ENCODE results near the gene ENHO. TPM values are rescaled to one million over a fixed set of nuclear protein-coding genes. Genes with fewer than 3 reads are reported as not detected.
A peak's percentile ranks its signal among the peaks of the same experiment; 100 is the strongest.

The ENHO gene
- total RNA-seq, 1 donor from 2014 or later: 3.3 TPM

GRCh38 chr9:34524349-34524748, 1.6 kb upstream of the ENHO start:
- DNase-seq: no peak

GRCh38 chr9:34522091-34522887, 501 bp downstream of the ENHO start:
- DNase-seq: no peak

DNA sequence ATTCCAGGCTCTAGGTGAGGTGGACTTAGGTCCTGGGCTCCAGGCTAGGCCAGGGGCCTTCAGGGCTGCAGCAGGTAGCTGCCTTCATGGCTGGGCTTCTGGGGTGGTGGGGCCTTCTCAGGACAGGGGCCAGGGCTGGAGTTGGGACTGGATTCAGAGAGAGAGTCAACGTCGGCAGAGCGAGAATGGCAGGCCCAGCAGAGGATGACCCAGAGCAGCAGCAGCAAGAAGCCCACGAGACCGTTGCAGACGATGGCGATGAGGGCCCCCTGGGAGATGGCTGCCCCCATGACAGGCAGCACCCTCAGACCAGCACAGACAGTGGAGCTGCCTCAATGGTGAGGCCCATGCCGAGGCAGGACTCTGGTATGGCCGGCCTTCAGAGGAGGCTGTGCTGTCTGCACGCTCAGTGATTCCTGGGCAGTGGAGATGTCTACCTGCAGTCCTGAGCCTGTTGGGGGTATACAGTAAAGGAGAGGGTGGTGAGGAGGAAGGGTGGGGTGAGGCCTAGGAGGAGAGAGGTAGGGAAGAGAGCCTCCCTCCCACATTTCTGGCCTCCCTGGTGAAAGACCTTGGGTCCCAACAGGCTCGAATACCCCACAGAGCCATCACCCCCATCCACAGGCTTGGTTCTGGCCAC, 1.3 kb downstream of the ENHO start:
- no peak for DNase-seq

GRCh38 chr9:34520505-34521385, 2.0 kb downstream of the ENHO start:
- no peak for DNase-seq

- DNase-seq: no peak
These were observed 2.7 kb downstream of the ENHO start for GRCh38 chr9:34520096-34520495.

DNA sequence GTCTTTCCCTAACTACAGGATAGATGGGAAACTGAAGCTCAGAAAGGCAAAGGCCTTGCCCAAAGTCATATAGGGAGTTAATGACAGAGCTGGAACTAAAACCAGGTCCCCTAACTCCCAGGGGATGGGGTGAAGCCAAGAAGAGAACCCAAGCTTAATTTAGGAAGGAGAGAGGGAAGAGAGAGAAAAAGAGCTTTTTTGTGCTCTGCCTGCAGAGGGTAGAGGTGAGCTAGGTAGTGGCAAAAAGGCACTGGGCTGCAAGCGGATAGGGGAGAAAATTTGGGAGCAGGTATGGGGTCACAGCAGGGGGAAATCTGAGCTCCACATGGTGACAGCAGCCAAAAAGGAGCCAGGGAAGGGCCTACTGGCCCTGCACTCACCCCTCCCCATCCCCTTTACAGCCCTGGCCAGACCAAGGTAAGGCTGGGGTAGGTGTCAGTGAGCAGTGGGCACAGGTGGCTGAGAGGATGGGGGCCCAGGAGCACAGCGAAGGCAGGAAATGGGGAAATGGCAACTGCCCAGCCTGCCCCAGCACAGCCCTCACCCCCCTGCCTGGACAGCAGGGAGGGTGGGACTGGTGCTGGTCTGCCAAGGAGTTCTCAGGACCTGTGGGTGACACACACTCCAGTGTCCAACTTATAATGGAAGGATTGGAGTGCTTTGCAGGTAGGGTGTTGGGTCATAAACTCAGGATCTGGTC, 3.3 kb downstream of the ENHO start:
- DNase-seq: no peak

DNA sequence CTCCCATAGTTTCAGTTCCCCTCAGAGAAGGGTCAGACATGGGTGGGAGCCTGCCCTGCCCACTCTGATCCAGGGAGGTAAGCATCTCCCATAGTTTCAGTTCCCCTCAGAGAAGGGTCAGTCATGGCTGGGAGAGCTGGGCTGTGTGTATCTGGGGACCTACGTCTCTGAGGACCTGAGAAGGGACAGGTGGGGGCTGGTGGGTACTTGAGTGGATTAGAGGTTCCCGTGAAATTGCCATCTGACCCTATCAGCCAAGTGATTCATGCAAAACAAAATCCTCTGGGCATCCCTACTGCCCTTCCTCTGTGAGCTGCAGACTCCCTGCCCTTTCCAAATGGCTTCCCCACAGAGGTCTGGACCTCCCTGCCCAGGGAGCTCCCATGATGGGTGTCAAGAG, 3.9 kb downstream of the ENHO start:
- DNase-seq: no peak

DNA sequence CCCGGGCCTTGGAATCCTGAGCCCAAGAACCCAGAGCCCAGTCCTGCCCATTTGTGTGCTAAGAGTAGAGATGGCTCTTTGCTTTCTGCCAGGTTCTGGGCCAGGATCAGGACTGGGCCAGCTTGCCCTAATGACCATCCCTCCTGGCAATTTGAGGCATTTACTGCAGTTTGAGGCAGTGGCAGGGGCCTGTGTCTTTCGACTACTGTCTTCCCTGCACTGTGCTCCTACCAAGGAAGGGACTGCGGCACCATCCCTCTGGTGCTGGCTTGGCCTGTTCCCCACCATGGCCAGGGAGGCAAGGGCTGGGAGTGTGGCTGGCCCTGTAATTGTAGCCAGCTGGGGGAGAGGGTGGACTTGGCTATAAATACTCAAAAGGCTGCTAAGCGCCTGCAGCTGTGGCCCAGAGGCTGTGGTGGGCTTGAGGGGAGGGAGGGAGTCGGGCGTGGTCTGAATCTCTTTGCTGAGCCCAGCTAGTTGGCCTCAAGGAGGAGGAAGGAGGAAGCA, 4.6 kb downstream of the ENHO start:
- DNase-seq: peak; percentile 56

DNA sequence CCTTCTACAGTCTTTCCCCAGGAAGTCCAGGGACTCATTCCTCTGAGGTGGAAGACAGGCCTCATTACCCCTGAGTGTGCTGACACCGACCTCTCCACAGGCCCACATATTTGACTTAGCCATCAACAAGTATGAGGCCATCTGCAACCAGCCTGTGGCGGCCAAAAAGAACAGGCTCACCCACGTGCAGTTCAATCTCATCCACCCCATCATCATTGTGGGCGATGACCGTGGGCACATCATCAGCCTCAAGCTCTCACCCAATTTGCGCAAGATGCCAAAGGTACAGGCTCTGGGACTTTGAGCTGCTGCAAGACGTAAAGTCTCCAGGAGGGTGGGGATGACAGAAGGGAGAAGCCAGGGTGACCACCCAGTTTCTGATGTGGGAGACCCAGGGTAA, 5.6 kb downstream of the ENHO start:
- DNase-seq: no peak

DNA sequence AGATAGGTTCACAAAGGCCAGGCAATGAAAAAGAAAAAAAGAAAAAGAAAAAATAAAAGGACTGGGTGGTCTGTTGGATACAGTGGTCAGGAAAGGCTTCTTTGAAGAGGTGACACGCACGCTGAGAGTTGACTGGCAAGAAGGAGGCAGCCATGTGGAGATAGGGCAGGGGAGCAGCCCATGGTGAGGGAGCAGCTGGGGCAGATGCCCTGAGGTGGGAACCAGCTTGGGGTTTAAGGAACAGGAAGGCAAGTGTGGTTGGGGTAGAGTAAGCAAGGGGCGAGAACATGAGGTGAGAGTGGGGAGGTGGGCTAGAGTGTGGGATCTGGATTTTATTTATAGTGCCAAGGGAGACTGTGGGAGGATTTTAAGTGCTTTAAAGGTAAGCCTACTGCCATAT, 6.8 kb downstream of the ENHO start:
- no peak for DNase-seq

DNA sequence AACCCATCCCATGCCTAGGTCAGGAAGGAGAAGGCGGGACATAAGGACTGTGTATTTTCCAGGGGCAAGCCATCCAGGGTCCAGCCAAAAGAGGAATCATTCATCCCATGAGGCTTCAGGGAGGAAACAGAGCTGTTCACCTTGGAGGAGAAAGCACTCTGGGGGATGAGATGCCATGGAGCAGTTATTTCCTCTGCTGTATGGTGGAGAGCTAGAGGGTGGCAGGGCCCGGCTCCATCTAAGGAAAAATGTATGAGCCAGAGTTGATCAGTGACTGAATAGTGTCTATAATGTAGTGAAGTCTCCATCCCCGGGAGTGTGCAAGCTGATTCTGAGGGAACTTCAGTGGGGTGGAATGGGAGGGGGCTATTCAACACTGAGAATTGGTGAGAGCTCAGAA, 8.0 kb downstream of the ENHO start:
- DNase-seq: no peak

GRCh38 chr9:34514401-34514800, 8.4 kb downstream of the ENHO start:
- no peak for DNase-seq

DNA sequence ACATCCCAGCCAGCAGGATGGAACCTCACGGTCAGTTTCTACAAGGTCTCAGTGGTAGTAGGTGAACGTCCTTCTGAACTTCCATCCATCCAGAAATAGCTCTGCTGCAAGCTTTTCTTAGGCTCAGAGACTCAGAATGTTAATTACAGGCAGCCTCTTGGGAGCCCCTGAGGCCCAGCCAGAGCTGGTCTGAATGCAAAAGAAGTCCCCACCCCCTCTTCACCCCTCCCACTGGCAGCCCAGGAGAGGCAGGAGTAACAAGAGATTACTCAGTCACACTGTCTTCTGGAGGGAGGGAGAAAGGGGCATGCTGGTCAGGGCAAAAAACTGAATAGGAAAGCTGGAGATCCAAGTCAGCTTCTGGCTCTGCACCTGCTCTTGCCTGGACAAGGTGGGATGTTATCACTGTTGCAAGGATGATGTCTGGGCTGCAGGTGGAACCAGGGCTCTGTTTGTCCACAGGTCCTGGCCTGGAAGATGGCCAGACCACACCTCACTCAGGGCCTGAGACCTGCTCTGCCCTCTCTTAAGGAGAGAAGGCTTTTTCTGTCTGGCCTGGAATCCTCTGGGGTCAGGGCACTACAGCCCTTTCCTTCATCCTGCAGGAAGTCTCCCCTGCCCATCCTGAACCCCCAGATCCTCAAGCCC, 9.1 kb downstream of the ENHO start:
- no peak for DNase-seq

- no peak for DNase-seq
These were observed 10.4 kb downstream of the ENHO start for GRCh38 chr9:34512131-34513078.

GRCh38 chr9:34510497-34511468, 12.0 kb downstream of the ENHO start:
- DNase-seq: peak; percentile 86

- no peak for DNase-seq
These were observed 13.8 kb downstream of the ENHO start for GRCh38 chr9:34508951-34509350.

DNA sequence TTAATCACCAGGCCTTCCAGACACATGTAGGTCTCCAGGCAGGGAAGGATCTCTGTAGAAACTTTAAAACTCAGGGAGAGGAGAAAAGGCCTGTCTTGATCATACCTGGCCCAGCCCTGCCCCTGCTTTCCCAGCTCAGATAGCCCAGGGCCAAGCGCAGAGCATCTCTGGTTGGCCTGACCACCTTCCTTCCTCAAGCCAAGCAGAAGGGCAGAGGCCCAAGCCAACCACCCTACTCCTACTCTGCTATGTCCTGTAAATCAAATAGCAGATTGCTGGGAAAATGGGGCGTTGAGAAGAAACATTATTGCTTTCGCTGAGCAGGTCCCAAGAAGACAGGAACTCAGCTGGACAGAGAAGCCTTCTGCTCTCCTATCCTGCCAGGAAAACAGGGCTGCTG, 14.3 kb downstream of the ENHO start:
- no peak for DNase-seq

- DNase-seq: no peak
These were observed 14.8 kb downstream of the ENHO start for GRCh38 chr9:34507966-34508365.

DNA sequence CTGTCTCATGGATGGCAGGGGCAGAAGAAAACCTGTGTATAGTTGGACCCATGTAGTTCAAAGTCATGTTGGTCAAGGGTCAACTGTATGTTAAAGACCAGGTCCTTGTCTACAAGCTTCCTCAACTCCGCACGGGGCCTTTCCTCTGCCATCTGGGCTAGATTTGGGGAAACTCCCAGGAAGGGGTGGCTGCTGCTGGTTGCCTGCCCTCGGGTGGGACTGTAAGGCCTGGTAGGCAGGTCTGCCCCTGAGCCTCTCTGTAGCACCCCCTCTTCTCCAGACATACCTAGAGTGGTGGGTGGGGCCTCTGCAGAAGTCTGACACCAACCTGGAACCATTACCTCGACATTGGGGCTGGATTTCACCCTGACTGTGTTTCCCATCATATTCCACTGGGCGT, 15.2 kb downstream of the ENHO start:
- DNase-seq: no peak
